Fibroblast of lung (primary cell): ENCODE data around the gene NOP9. TPM values are rescaled to one million over a fixed set of nuclear protein-coding genes. Genes with fewer than 3 reads are reported as not detected.

Experiments used
- DNase-seq, 2 donors: peaks; one replicate each; pipeline versions ENCODE4 v3.0.0 to v3.0.0-alpha.2; 2010; ENCODE audit warnings: low read depth in 2 of 2
- H2AFZ ChIP-seq: 2 replicates; pipeline ENCODE4 v1.5.1; 2012; ENCODE audit warnings: low read length, control low read depth, inconsistent platforms
- H3K27ac ChIP-seq: 2 replicates; pipeline ENCODE4 v1.5.1; 2011; ENCODE audit warnings: low read length, control low read depth; ENCODE audit not compliant: insufficient read depth
- H3K27me3 ChIP-seq: 2 replicates; pipeline ENCODE4 v1.5.1; 2011; ENCODE audit warnings: mild to moderate bottlenecking, low read length; ENCODE audit not compliant: control insufficient read depth, insufficient read depth
- H3K36me3 ChIP-seq: 2 replicates; pipeline ENCODE4 v1.5.1; 2011; ENCODE audit warnings: low read length; ENCODE audit not compliant: control insufficient read depth, insufficient read depth
- H3K4me1 ChIP-seq: 2 replicates; pipeline ENCODE4 v1.5.1; 2011; ENCODE audit warnings: low read length; ENCODE audit not compliant: control insufficient read depth, insufficient read depth; ENCODE audit errors: extremely low read depth
- H3K4me2 ChIP-seq: 2 replicates; pipeline ENCODE4 v1.5.1; 2011; ENCODE audit warnings: low read length, control low read depth; ENCODE audit not compliant: insufficient read depth; ENCODE audit errors: extremely low read depth
- H3K4me3 ChIP-seq, 4 experiments: fragments of 200-600 bp in 1 of 4; sonication (generic) in 1 of 4; replicated peaks in 1 of 4; 2 replicates each; pipeline ENCODE4 v1.5.1; 2011 to 2016; ENCODE audit warnings: low read length in 4 of 4, low read depth in 3 of 4, mild to moderate bottlenecking in 3 of 4, control low read depth in 2 of 4, inconsistent platforms in 1 of 4, mixed read lengths in 1 of 4; ENCODE audit not compliant: insufficient read depth in 1 of 4; ENCODE audit errors: control extremely low read depth in 1 of 4
- H3K79me2 ChIP-seq: 2 replicates; pipeline ENCODE4 v1.5.1; 2012; ENCODE audit warnings: mild to moderate bottlenecking, low read length, inconsistent platforms; ENCODE audit not compliant: control insufficient read depth, insufficient read depth
- H3K9ac ChIP-seq: 2 replicates; pipeline ENCODE4 v1.5.1; 2011; ENCODE audit warnings: mild to moderate bottlenecking, low read length, control low read depth; ENCODE audit not compliant: insufficient read depth
- H3K9me3 ChIP-seq: 2 replicates; pipeline ENCODE4 v1.5.1; 2012; ENCODE audit warnings: low read depth, low read length; ENCODE audit not compliant: control insufficient read depth, insufficient read depth
- H4K20me1 ChIP-seq: 2 replicates; pipeline ENCODE4 v1.5.1; 2011; ENCODE audit warnings: low read length; ENCODE audit not compliant: control insufficient read depth, insufficient read depth; ENCODE audit errors: extremely low read depth
- CTCF ChIP-seq, 2 donors: IDR thresholded peaks in 1 of 2; conservative IDR thresholded peaks in 1 of 2; 1 replicate in 1 of 2; 2 replicates in 1 of 2; pipeline ENCODE4 v1.5.1; 2011 to 2012; ENCODE audit warnings: low read length in 2 of 2, control low read depth in 1 of 2, inconsistent platforms in 1 of 2, low read depth in 1 of 2, mild to moderate bottlenecking in 1 of 2
- EZH2 ChIP-seq: IDR thresholded peaks from 2 replicates; pipeline ENCODE4 v1.5.1; 2012; ENCODE audit warnings: low read length, control low read depth, mild to moderate bottlenecking; ENCODE audit errors: missing control alignments
- polyA plus RNA-seq, 2 donors: library from polyadenylated mRNA; depleted of rRNA in 1 of 2; stranded (reverse) in 1 of 2; unstranded in 1 of 2; fragments of >200 nt; gene quantifications; 2 replicates each; pipeline ENCODE4 v1.2.1, GENCODE V29; 2011 to 2012; ENCODE audit warnings: missing spikeins in 1 of 2
- total RNA-seq: library from RNA; depleted of rRNA; stranded (reverse); fragments of >200 nt; gene quantifications from 2 replicates; pipeline ENCODE4 v1.2.1, GENCODE V29; 2014

Gene NOP9
- total and polyA plus RNA-seq, 2 donors (not counting 1 experiment from before 2014, with no cell fraction given), result 8.0 to 16.2 TPM

- no peak overlapping the region for H2AFZ ChIP-seq
- no peaks in the 10 kb centered on the region for H4K20me1 ChIP-seq
- TF ChIP-seq EZH2, result no peak
- TF ChIP-seq CTCF (conservative IDR thresholded peaks at IDR 0.05 in 1 of 2, IDR thresholded peaks at IDR 0.05 in 1 of 2; ENCODE audit: low read depth in 1 of 2, low read length in 2 of 2), result no peak
- H3K4me3 ChIP-seq, result no peak overlapping the region
- no peaks in the 10 kb centered on the region for H3K9me3 ChIP-seq
- H3K9ac ChIP-seq, result no peak overlapping the region
- H3K36me3 ChIP-seq, result no peaks in the 10 kb centered on the region
- DNase-seq, result no peak
- no peak overlapping the region for H3K27ac ChIP-seq
- peaks cover 27% of the 10 kb centered on the region for H3K27me3 ChIP-seq
- H3K79me2 ChIP-seq, result no peaks in the 10 kb centered on the region
- H3K4me2 ChIP-seq, result no peak overlapping the region
- no peaks in the 10 kb centered on the region for H3K4me1 ChIP-seq
Measured at GRCh38 chr14:24323341-24323740, 23.7 kb downstream of the NOP9 start.

GRCh38 chr14:24324024-24324423, 24.4 kb downstream of the NOP9 start:
- no peaks in the 10 kb centered on the region for H4K20me1 ChIP-seq
- no peak overlapping the region for H3K27ac ChIP-seq
- H3K27me3 ChIP-seq, result peaks cover 21% of the 10 kb centered on the region
- H3K36me3 ChIP-seq, result no peaks in the 10 kb centered on the region
- no peaks in the 10 kb centered on the region for H3K4me1 ChIP-seq
- no peak overlapping the region for H3K4me3 ChIP-seq
- TF ChIP-seq CTCF (conservative IDR thresholded peaks at IDR 0.05 in 1 of 2, IDR thresholded peaks at IDR 0.05 in 1 of 2; ENCODE audit: low read depth in 1 of 2, low read length in 2 of 2) (no peak), EZH2 (no peak)
- H3K9ac ChIP-seq, result no peak overlapping the region
- no peaks in the 10 kb centered on the region for H3K9me3 ChIP-seq
- H2AFZ ChIP-seq, result no peak overlapping the region
- H3K4me2 ChIP-seq, result no peak overlapping the region
- DNase-seq, result no peak
- no peaks in the 10 kb centered on the region for H3K79me2 ChIP-seq

GRCh38 chr14:24325041-24325530, 25.4 kb downstream of the NOP9 start:
- no peaks in the 10 kb centered on the region for H3K79me2 ChIP-seq
- H3K4me2 ChIP-seq, result no peak overlapping the region
- H4K20me1 ChIP-seq, result no peaks in the 10 kb centered on the region
- no peaks in the 10 kb centered on the region for H3K9me3 ChIP-seq
- no peaks in the 10 kb centered on the region for H3K36me3 ChIP-seq
- H3K4me1 ChIP-seq, result no peaks in the 10 kb centered on the region
- no peak overlapping the region for H3K4me3 ChIP-seq
- H2AFZ ChIP-seq, result no peak overlapping the region
- H3K27me3 ChIP-seq, result peaks cover 15% of the 10 kb centered on the region
- DNase-seq, result no peak
- H3K27ac ChIP-seq, result no peak overlapping the region
- H3K9ac ChIP-seq, result no peak overlapping the region
- no peak for TF ChIP-seq CTCF (conservative IDR thresholded peaks at IDR 0.05 in 1 of 2, IDR thresholded peaks at IDR 0.05 in 1 of 2; ENCODE audit: low read depth in 1 of 2, low read length in 2 of 2)
- no peak for TF ChIP-seq EZH2
